Endodermal cell (in vitro differentiated cells): ENCODE data around the gene CHI3L1. TPM values are rescaled to one million over a fixed set of nuclear protein-coding genes. Genes with fewer than 3 reads are reported as not detected.

Source experiments
- DNase-seq: peaks from one replicate; pipeline ENCODE4 v3.0.0-alpha.2; 2017
- H3K27ac ChIP-seq: 2 replicates; pipeline ENCODE4 v1.5.1; 2013; ENCODE audit warnings: mild to moderate bottlenecking, low read depth, low read length, moderate library complexity
- H3K27me3 ChIP-seq: 2 replicates; pipeline ENCODE4 v1.6.1; 2013; ENCODE audit warnings: mild to moderate bottlenecking, low read length, moderate library complexity; ENCODE audit not compliant: insufficient read depth, control insufficient read depth, poor library complexity, severe bottlenecking
- H3K36me3 ChIP-seq: 2 replicates; pipeline ENCODE4 v1.7.0; 2013; ENCODE audit warnings: mild to moderate bottlenecking, low read length, moderate library complexity; ENCODE audit not compliant: control insufficient read depth, insufficient read depth
- H3K4me1 ChIP-seq: one replicate; pipeline ENCODE4 v1.7.0; 2013; ENCODE audit warnings: low read length; ENCODE audit not compliant: control insufficient read depth, insufficient read depth
- H3K4me3 ChIP-seq: 2 replicates; pipeline ENCODE4 v1.5.1; 2013; ENCODE audit warnings: mild to moderate bottlenecking, low read length, moderate library complexity
- H3K9ac ChIP-seq: 2 replicates; pipeline ENCODE4 v1.6.1; 2013; ENCODE audit warnings: mild to moderate bottlenecking, low read length, moderate library complexity; ENCODE audit not compliant: poor library complexity, severe bottlenecking; ENCODE audit errors: extremely low read depth
- H3K9me3 ChIP-seq: 2 replicates; pipeline ENCODE4 v1.6.1; 2013; ENCODE audit warnings: mild to moderate bottlenecking, low read length, moderate library complexity; ENCODE audit not compliant: control insufficient read depth
- H3K27ac Mint-ChIP-seq: 2 replicates; pipeline ENCODE4 v1.8.0; 2020; ENCODE audit warnings: mixed read lengths
- H3K27me3 Mint-ChIP-seq: 2 replicates; pipeline ENCODE4 v1.8.0; 2021; ENCODE audit warnings: mild to moderate bottlenecking, mixed read lengths; ENCODE audit not compliant: insufficient read depth
- H3K36me3 Mint-ChIP-seq: 2 replicates; pipeline ENCODE4 v1.8.0; 2020; ENCODE audit warnings: low read depth, mixed read lengths
- H3K4me1 Mint-ChIP-seq: 2 replicates; pipeline ENCODE4 v1.8.0; 2020; ENCODE audit warnings: mixed read lengths
- H3K4me3 Mint-ChIP-seq: 2 replicates; pipeline ENCODE4 v1.8.0; 2020; ENCODE audit warnings: mild to moderate bottlenecking, moderate library complexity, mixed read lengths
- H3K9me3 Mint-ChIP-seq: 2 replicates; pipeline ENCODE4 v1.8.0; 2020; ENCODE audit warnings: mild to moderate bottlenecking, mixed read lengths
- WGBS, 2 experiments: methylation state at CpG; one replicate each; pipeline versions ENCODE4 v1.1.5 to v1.1.7; 2013; ENCODE audit warnings: missing lambda C conversion rate in 2 of 2, mixed read lengths in 1 of 2; ENCODE audit not compliant: insufficient coverage in 1 of 2, insufficient read length in 1 of 2; 5-methylcytosine and 5-hydroxymethylcytosine counted together
- total RNA-seq, 2 donors: library from RNA; stranded (reverse); fragmentation: NEBNext Ultra II Directional in 1 of 2; extraction: Animal tissue kit (Norgen Biotek cat#: 25700) in 1 of 2; gene quantifications; 2 replicates in 1 of 2; 3 replicates in 1 of 2; pipeline ENCODE4 v1.2.1, GENCODE V29; 2021
- TF ChIP-seq, protein P1 (sequence below): fragments of 200-600 bp; sonication (generic); conservative IDR thresholded peaks from 2 replicates; pipeline ENCODE4 v1.5.0; 2021; ENCODE audit warnings: antibody characterized with exemption, mild to moderate bottlenecking

Gene CHI3L1
- total RNA-seq, 2 donors from 2014 or later: 0.18 to 1.1 TPM

DNA sequence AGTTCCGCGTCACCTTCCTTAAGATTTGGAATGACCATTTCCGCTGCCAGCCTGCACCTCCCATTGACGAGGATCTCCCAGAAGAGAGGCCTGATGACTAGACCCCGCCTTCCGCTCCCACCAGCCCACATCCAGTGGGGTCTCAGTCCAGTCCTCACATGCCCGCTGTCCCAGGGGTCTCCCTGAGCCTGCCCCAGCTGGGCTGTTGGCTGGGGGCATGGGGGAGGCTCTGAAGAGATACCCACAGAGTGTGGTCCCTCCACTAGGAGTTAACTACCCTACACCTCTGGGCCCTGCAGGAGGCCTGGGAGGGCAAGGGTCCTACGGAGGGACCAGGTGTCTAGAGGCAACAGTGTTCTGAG, 20.7 kb downstream of the CHI3L1 start:
- WGBS, 2 experiments: 95 to 100% methylated on average over 3 to 8 of the region's 8 CpGs
- H3K9ac ChIP-seq: no peak overlapping the region
- no peaks in the 10 kb centered on the region for H3K27me3 ChIP-seq
- Mint-ChIP-seq H3K36me3 (peaks cover 5% of the 10 kb centered on the region), H3K9me3 (no peaks in the 10 kb centered on the region), H3K27me3 (peaks cover 8% of the 10 kb centered on the region), H3K4me1 (peaks cover 2% of the 10 kb centered on the region), H3K27ac (no peak overlapping the region), H3K4me3 (no peak overlapping the region)
- no peaks in the 10 kb centered on the region for H3K9me3 ChIP-seq
- no peaks in the 10 kb centered on the region for H3K36me3 ChIP-seq
- H3K27ac ChIP-seq: no peak overlapping the region
- no peak for DNase-seq
- H3K4me3 ChIP-seq: no peak overlapping the region
- TF ChIP-seq, protein P1, sequence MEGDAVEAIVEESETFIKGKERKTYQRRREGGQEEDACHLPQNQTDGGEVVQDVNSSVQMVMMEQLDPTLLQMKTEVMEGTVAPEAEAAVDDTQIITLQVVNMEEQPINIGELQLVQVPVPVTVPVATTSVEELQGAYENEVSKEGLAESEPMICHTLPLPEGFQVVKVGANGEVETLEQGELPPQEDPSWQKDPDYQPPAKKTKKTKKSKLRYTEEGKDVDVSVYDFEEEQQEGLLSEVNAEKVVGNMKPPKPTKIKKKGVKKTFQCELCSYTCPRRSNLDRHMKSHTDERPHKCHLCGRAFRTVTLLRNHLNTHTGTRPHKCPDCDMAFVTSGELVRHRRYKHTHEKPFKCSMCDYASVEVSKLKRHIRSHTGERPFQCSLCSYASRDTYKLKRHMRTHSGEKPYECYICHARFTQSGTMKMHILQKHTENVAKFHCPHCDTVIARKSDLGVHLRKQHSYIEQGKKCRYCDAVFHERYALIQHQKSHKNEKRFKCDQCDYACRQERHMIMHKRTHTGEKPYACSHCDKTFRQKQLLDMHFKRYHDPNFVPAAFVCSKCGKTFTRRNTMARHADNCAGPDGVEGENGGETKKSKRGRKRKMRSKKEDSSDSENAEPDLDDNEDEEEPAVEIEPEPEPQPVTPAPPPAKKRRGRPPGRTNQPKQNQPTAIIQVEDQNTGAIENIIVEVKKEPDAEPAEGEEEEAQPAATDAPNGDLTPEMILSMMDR: no peak
- H3K4me1 ChIP-seq: no peaks in the 10 kb centered on the region

DNA sequence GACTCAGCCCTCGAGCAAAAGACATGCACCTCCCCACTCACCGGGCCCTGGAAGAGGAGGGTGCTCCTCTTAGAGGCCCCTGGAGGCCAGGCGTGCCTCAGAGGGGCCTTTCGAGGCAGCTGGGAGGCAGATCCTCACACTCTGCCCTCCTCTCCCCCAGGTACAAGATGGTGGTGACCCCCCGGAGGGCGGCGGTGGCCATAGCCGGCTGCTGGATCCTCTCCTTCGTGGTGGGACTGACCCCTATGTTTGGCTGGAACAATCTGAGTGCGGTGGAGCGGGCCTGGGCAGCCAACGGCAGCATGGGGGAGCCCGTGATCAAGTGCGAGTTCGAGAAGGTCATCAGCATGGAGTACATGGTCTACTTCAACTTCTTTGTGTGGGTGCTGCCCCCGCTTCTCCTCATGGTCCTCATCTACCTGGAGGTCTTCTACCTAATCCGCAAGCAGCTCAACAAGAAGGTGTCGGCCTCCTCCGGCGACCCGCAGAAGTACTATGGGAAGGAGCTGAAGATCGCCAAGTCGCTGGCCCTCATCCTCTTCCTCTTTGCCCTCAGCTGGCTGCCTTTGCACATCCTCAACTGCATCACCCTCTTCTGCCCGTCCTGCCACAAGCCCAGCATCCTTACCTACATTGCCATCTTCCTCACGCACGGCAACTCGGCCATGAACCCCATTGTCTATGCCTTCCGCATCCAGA, 21.3 kb downstream of the CHI3L1 start:
- H3K9me3 Mint-ChIP-seq: no peaks in the 10 kb centered on the region
- Histone ChIP-seq H3K4me1 (no peaks in the 10 kb centered on the region), H3K9ac (no peak overlapping the region), H3K4me3 (no peak overlapping the region), H3K9me3 (no peaks in the 10 kb centered on the region), H3K27me3 (no peaks in the 10 kb centered on the region), H3K36me3 (no peaks in the 10 kb centered on the region), H3K27ac (no peak overlapping the region)
- DNase-seq: no peak
- peaks cover 8% of the 10 kb centered on the region for H3K27me3 Mint-ChIP-seq
- WGBS, 2 experiments: 94 to 95% methylated on average over 27 to 28 of the region's 28 CpGs
- H3K27ac Mint-ChIP-seq: no peak overlapping the region
- TF ChIP-seq, protein P1: no peak
- H3K36me3 Mint-ChIP-seq: peaks cover 5% of the 10 kb centered on the region
- peaks cover 2% of the 10 kb centered on the region for H3K4me1 Mint-ChIP-seq
- no peak overlapping the region for H3K4me3 Mint-ChIP-seq

DNA sequence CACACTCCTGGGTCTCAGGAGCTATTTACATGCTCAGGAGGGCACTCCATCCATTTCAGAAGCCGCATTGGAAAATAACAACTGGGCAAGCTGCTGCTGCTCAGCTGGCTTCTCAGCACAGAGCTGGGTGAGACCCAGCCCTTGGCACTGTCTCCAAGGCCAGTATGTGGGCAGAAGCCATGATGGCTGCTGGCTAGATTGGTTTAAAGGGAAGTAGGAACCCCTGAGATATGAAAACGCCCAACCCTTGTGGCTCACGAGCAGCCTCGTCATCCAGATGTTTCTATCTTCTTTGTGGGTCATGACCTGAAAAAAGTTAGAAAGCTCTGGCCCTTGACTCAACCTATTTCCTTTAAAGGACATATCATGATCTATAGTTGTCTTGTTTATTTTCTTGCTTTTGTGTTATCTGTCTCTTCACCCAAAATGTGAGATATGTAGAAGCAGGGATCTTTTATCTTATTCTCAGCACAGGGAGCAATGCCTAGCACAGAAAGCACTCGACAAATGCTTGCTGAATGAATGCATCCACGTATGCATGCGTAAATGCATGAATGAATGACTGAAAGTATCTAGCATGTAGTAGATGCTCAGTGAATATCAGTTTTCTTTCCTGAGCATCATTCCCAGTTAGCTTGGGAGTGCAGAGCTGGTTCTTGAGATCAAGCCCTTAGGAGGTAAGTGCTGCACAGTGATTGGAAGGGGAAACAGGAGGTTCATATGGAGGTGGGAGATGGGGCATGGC, 22.4 kb downstream of the CHI3L1 start:
- Histone ChIP-seq H3K4me1 (no peaks in the 10 kb centered on the region), H3K9me3 (no peaks in the 10 kb centered on the region), H3K4me3 (no peak overlapping the region), H3K9ac (no peak overlapping the region), H3K27me3 (no peaks in the 10 kb centered on the region), H3K36me3 (no peaks in the 10 kb centered on the region), H3K27ac (no peak overlapping the region)
- no peak for DNase-seq
- H3K4me1 Mint-ChIP-seq: peaks cover 2% of the 10 kb centered on the region
- no peak overlapping the region for H3K27ac Mint-ChIP-seq
- H3K27me3 Mint-ChIP-seq: peaks cover 10% of the 10 kb centered on the region
- TF ChIP-seq, protein P1: no peak
- H3K4me3 Mint-ChIP-seq: no peak overlapping the region
- 95 to 97% methylated on average over 7 of the region's 7 CpGs for WGBS, 2 experiments
- H3K9me3 Mint-ChIP-seq: no peaks in the 10 kb centered on the region
- H3K36me3 Mint-ChIP-seq: peaks cover 5% of the 10 kb centered on the region
